Fibroblast of the aortic adventitia (primary cell): ENCODE results near the gene SCYGR1. TPM values are rescaled to one million over a fixed set of nuclear protein-coding genes. Genes with fewer than 3 reads are reported as not detected.
A peak's percentile ranks its signal among the peaks of the same experiment; 100 is the strongest.

Experiments used
- DNase-seq: peaks from one replicate; pipeline ENCODE4 v3.0.0-alpha.2; 2010; ENCODE audit warnings: low read depth
- H3K4me3 ChIP-seq: 2 replicates; pipeline ENCODE4 v1.5.1; 2011; ENCODE audit warnings: low read depth, mild to moderate bottlenecking, control low read depth, low read length, moderate library complexity
- total RNA-seq: library from RNA; depleted of rRNA; stranded (reverse); fragments of >200 nt; gene quantifications from 2 replicates; pipeline ENCODE4 v1.2.3, GENCODE V29; 2012; ENCODE audit warnings: low replicate concordance
- TF ChIP-seq, protein P1 (sequence below): IDR thresholded peaks from 2 replicates; pipeline ENCODE4 v1.5.1; 2011; ENCODE audit warnings: mild to moderate bottlenecking, low read length, control low read depth, inconsistent platforms; ENCODE audit not compliant: insufficient read depth

Gene SCYGR1
- total RNA-seq, 1 donor = not detected

DNA sequence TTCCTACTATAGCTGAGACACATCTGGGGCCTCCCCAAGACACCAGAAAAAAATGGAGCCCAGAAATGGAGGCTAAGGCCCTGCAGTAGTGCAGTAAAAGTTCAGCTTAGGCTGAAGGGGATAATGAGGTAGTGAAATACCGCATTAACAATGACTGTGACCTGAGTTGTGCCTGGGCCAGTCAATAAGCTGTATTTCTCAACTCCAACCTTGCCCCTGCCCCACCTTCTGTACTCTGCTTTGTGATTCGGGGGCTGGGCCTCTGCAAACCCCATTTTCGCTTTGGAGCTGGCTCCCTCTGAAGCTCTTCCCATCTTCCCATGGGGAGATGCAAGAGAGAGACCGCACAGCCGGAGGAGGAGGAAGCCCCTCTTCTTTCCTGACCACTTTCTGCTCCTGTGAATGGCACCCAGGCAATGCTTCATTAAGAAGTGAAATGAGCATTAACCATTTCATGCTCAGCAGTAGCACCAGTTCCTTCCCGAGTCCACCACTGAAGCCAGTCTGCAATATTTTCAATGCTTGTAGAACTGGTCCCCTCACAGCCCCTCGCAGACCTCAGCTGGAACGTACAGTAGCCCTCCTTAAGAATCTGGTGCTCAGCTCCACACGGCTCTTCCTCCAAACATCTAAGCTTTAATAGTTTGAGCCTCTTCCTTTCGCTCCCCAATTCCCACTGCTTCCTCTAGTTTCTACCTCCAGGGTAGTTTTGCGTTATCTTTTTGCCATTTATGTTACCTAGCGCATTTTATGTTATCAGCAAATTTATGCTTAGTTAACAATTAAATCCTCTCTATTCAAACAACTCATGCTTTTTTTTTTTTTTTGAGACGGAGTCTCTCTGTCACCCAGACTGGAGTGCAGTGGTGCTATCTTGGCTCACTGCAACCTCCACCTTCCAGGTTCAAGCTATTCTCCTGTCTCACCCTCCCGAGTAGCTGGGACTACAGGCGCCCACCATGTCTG is 32.6 kb upstream of the SCYGR1 start:
- TF ChIP-seq, protein P1, sequence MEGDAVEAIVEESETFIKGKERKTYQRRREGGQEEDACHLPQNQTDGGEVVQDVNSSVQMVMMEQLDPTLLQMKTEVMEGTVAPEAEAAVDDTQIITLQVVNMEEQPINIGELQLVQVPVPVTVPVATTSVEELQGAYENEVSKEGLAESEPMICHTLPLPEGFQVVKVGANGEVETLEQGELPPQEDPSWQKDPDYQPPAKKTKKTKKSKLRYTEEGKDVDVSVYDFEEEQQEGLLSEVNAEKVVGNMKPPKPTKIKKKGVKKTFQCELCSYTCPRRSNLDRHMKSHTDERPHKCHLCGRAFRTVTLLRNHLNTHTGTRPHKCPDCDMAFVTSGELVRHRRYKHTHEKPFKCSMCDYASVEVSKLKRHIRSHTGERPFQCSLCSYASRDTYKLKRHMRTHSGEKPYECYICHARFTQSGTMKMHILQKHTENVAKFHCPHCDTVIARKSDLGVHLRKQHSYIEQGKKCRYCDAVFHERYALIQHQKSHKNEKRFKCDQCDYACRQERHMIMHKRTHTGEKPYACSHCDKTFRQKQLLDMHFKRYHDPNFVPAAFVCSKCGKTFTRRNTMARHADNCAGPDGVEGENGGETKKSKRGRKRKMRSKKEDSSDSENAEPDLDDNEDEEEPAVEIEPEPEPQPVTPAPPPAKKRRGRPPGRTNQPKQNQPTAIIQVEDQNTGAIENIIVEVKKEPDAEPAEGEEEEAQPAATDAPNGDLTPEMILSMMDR = no peak
- DNase-seq = no peak
- H3K4me3 ChIP-seq = no peak overlapping the region

DNA sequence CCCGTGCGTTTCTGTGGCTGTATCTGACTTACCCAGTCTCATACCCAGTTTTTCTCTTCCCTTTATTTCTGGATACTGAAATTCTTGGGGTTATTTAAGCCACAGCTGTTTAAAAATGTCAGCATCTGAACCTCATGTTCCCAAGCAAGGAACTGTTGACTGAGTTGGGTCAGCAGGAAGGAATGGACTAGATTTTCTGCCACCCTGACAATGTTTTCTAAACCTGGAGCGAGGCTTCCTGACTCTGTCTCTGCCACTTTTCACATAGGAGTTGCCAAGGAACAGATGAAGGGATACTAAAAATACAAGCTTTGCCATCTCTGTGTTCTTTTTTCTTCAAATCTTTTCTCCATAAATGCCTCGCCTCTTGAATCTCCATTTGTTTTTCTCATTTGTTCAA is 29.0 kb upstream of the SCYGR1 start:
- no peak overlapping the region for H3K4me3 ChIP-seq
- no peak for DNase-seq
- TF ChIP-seq, protein P1 = no peak

DNA sequence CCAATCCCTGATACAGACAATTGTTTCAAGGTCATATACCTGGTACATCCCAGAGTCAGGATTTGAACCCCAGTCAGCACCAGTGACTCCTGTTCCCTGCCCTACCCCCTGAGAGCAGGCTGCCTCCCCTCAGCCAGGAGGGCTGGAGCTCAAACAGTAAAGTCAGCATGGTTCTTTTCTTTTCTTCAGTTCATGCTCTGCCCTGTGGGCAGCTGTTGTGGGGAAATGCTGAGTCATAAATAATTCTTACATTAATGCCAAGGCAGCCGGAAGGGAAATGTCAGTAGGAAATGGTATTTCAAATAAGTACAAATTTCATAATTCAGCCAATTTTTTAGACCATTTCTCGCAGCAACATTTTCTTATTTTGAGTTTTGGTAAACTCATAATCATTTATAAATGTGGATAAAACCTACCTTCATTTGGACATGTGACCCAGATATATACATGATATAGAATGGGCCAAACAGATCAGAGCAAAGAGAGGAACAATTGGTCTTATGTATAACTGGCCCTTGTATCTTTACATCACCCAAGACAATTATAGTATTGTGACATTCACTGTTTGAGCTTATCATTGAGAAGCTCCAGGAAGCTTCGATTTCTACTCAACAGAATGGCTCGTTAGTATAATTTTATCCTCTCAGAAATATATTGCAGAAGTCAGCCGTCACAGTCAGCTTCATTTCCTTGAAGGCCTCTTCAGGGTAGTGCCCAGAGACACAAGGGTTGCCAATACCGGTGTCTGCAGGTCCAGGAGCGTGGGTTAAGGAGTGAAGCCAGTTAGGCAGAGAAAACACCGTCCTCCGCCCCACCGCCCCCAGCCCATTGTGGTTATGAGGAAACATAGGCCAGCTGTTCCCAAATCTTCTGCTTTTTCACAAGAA is 28.0 kb upstream of the SCYGR1 start:
- no peak overlapping the region for H3K4me3 ChIP-seq
- TF ChIP-seq, protein P1 = no peak
- DNase-seq = peak; percentile 85

DNA sequence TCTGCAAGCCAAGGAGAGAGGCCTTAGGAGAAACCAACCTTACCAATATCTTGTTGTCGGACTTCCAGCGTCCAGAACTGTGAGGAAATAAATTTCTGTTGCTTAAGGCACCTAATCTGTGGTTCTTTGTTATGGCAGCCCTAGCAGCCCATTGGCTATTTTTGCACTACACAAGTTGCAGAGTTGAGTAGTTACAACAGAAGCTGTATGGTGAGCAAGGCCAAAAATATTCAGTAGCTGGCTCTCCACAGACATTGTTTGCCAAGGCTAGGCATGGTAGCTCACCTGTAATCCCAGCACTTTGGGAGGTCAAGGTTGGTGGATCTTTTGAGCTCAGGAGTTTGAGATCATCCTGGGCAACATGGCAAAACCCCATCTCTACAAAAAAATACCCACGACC is 27.1 kb upstream of the SCYGR1 start:
- TF ChIP-seq, protein P1 = no peak
- no peak overlapping the region for H3K4me3 ChIP-seq
- peak; percentile 68 for DNase-seq

DNA sequence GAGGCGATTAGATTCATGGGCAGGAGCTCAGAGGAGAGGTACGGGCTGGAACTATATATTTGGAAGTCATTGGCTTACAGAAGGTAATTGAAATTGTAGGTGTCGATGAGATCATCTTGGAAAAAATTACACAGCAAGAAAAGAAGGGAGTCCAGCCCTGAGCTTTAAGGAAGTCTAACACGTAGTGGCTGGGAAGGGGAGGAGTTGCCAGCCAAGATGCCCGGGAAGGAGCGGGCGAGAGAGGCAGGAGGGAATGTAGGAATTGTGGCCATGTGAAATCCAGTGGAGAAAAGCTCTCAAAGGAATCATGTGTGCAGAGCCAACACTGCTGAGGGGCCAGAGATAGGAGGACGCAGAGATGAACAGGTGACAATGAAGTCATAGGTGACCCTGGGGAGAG is 25.6 kb upstream of the SCYGR1 start:
- no peak for DNase-seq
- TF ChIP-seq, protein P1 = no peak
- H3K4me3 ChIP-seq = no peak overlapping the region

DNA sequence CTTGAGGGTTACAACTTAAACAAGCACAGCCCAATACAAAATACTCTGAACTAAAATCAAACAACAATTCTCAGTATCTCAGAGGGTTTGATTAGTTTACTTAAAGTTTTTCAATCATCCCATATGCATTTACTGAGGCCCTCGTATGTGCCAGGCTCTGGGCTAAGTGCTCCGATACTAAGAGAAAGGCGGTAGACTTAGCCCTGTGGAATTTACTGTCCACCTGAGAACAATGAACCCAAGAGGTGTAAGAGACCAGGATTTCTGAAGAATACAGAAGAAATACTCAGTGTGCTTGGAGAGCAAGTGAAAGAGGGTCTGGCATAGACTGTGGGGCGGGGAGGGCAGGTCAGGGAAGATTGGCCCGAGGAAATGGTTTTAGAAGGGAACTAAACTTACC is 25.1 kb upstream of the SCYGR1 start:
- DNase-seq = no peak
- no peak overlapping the region for H3K4me3 ChIP-seq
- TF ChIP-seq, protein P1 = no peak
